Upper lobe of left lung (tissue), 4 donors: ENCODE data around the gene CAPN5.

Source experiments
- POLR2A ChIP-seq, 4 donors: fragments of 450-650 bp; IDR thresholded peaks; one replicate each; pipeline ENCODE4 v1.5.1; 2016 to 2017; ENCODE audit warnings: antibody characterized with exemption in 4 of 4, mild to moderate bottlenecking in 2 of 4
- POLR2AphosphoS5 ChIP-seq, 2 donors: sonication (generic); formaldehyde crosslinking; IDR thresholded peaks; one replicate each; pipeline ENCODE4 v1.5.1; 2017; ENCODE audit warnings: antibody characterized with exemption in 2 of 2
- TF ChIP-seq, protein P1 (sequence below), 6 experiments: fragments of 450-650 bp in 4 of 6; fragments of 200-600 bp in 2 of 6; sonication (generic) in 2 of 6; IDR thresholded peaks; one replicate each; pipeline ENCODE4 v1.5.1; 2016 to 2019; ENCODE audit warnings: antibody characterized with exemption in 6 of 6

DNA sequence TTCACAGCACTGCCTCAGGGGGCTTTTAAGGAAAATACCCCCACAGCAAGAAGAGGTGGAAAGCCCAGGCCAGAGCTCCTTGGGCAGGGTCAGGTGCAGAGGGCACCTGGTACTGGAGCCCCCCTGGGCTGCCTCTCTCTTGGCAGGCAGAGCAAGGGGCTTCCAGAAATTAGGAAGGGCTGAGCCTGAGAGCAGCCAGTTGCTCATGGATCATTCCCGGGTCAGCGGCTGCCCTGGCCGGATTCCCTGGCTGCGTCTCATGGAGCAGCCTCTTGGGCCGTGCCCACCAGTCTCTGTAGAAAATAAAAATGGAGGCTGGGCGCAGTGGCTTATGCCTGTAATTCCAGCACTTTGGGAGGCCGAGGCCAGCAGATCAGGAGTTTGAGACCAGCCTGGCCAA lies 25.6 kb downstream of the CAPN5 start:
- TF ChIP-seq, protein P1, sequence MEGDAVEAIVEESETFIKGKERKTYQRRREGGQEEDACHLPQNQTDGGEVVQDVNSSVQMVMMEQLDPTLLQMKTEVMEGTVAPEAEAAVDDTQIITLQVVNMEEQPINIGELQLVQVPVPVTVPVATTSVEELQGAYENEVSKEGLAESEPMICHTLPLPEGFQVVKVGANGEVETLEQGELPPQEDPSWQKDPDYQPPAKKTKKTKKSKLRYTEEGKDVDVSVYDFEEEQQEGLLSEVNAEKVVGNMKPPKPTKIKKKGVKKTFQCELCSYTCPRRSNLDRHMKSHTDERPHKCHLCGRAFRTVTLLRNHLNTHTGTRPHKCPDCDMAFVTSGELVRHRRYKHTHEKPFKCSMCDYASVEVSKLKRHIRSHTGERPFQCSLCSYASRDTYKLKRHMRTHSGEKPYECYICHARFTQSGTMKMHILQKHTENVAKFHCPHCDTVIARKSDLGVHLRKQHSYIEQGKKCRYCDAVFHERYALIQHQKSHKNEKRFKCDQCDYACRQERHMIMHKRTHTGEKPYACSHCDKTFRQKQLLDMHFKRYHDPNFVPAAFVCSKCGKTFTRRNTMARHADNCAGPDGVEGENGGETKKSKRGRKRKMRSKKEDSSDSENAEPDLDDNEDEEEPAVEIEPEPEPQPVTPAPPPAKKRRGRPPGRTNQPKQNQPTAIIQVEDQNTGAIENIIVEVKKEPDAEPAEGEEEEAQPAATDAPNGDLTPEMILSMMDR (IDR thresholded peaks at IDR 0.05), result no peak
- no peak for TF ChIP-seq POLR2AphosphoS5 (IDR thresholded peaks at IDR 0.05)
- no peak for TF ChIP-seq POLR2A (IDR thresholded peaks at IDR 0.05)
